AG04450 (cell line): ENCODE data around the gene SOAT1. TPM values are rescaled to one million over a fixed set of nuclear protein-coding genes. Genes with fewer than 3 reads are reported as not detected.

Experiments used
- CTCF ChIA-PET: fragments of 300-600, 350-600 bp; formaldehyde crosslinking; extraction: SDS; loops from one replicate; lab custom pipeline; 2022; ENCODE audit warnings: antibody characterized with exemption, inconsistent platforms; lab: Charles Lee
- POLR2A ChIA-PET: fragments of 350-600 bp; formaldehyde crosslinking; extraction: SDS; loops from one replicate; lab custom pipeline; 2021; ENCODE audit warnings: antibody characterized with exemption, inconsistent platforms; lab: Yijun Ruan, JAX
- DNase-seq: peaks from one replicate; pipeline ENCODE4 v3.0.0-alpha.2; 2011; ENCODE audit warnings: low read depth, low spot score
- H3K27ac ChIP-seq: one replicate; pipeline ENCODE4 v1.5.1; 2012; ENCODE audit warnings: low read depth, low read length, control low read depth
- H3K27me3 ChIP-seq: one replicate; pipeline ENCODE4 v1.6.0; 2012; ENCODE audit warnings: low read length; ENCODE audit not compliant: control insufficient read depth, insufficient read depth
- H3K4me3 ChIP-seq: 2 replicates; pipeline ENCODE4 v1.5.1; 2011; ENCODE audit warnings: mild to moderate bottlenecking, low read depth, low read length, control low read depth
- H3K9me3 ChIP-seq: 2 replicates; pipeline ENCODE4 v1.5.1; 2012; ENCODE audit warnings: low read length; ENCODE audit not compliant: control insufficient read depth, insufficient read depth
- CTCF ChIP-seq: IDR thresholded peaks from 2 replicates; pipeline ENCODE4 v1.5.1; 2011; ENCODE audit warnings: low read depth, low read length, control low read depth, inconsistent platforms
- polyA plus RNA-seq: library from polyadenylated mRNA; depleted of rRNA; stranded (reverse); fragments of >200 nt; gene quantifications from 2 replicates; pipeline ENCODE4 v1.2.3, GENCODE V29; 2011

SOAT1 gene
- polyA plus RNA-seq, 1 experiment = 54.2 TPM

- TF ChIP-seq CTCF = no peak
- H3K27me3 ChIP-seq = no peaks in the 10 kb centered on the region
- DNase-seq = no peak
- CTCF ChIA-PET = interaction anchor here (0.7 kb wide), 1 partner anchor 226 kb away, joined by 4 read pairs; no protein-coding TSS in a partner anchor
- POLR2A ChIA-PET = interaction anchor here (0.7 kb wide), 1 partner anchor 11 kb away, joined by 7 read pairs; no protein-coding TSS in a partner anchor
- H3K4me3 ChIP-seq = no peak overlapping the region
- H3K9me3 ChIP-seq = no peaks in the 10 kb centered on the region; the same call in 1 of the 2 replicates
- no peak overlapping the region for H3K27ac ChIP-seq
Measured at GRCh38 chr1:179296356-179297104, 2.9 kb downstream of the SOAT1 start.

- POLR2A ChIA-PET = no interaction called here
- H3K27ac ChIP-seq = no peak overlapping the region
- no peak for TF ChIP-seq CTCF
- DNase-seq = no peak
- CTCF ChIA-PET = interaction anchor here (0.7 kb wide), 1 partner anchor 227 kb away, joined by 4 read pairs; no protein-coding TSS in a partner anchor
- H3K27me3 ChIP-seq = no peaks in the 10 kb centered on the region
- no peak overlapping the region for H3K4me3 ChIP-seq
- no peaks in the 10 kb centered on the region; the same call in 1 of the 2 replicates for H3K9me3 ChIP-seq
Measured at GRCh38 chr1:179297105-179297378, 3.4 kb downstream of the SOAT1 start.

GRCh38 chr1:179298952-179299351 lies 5.4 kb downstream of the SOAT1 start:
- no peak overlapping the region for H3K27ac ChIP-seq
- H3K9me3 ChIP-seq = no peaks in the 10 kb centered on the region
- TF ChIP-seq CTCF = no peak
- H3K4me3 ChIP-seq = no peak overlapping the region
- ChIA-PET CTCF (interaction anchor here (1.6 kb wide), 1 partner anchor 47 kb away, joined by 4 read pairs; no protein-coding TSS in a partner anchor), POLR2A (no interaction called here)
- no peaks in the 10 kb centered on the region for H3K27me3 ChIP-seq
- no peak for DNase-seq

DNA sequence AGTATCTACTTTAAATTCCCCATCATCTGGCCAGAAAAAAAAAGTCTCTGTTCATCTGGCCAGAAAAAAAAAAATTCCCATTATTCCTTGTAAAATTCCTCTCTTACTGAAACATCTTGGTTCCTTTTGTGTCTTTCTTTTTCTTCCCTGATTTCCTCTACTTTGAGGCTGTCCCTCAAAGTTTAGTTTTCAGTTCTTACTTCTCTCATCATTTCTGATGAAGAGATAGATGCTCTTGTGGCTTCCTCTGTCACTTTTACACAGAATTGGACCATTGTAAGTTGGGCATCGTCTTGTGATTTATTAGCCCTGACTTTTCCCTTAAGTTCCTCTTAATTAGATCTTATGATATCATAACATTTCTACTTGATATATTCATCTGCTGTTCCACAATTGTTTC lies 6.5 kb downstream of the SOAT1 start:
- Histone ChIP-seq H3K4me3 (no peak overlapping the region), H3K27me3 (no peaks in the 10 kb centered on the region), H3K27ac (no peak overlapping the region), H3K9me3 (no peaks in the 10 kb centered on the region)
- CTCF ChIA-PET = interaction anchor here (1.0 to 1.6 kb wide), 2 partner anchors 48 to 221 kb away, joined by 3 to 4 read pairs; no protein-coding TSS in a partner anchor
- POLR2A ChIA-PET = no interaction called here
- DNase-seq = no peak
- no peak for TF ChIP-seq CTCF

DNA sequence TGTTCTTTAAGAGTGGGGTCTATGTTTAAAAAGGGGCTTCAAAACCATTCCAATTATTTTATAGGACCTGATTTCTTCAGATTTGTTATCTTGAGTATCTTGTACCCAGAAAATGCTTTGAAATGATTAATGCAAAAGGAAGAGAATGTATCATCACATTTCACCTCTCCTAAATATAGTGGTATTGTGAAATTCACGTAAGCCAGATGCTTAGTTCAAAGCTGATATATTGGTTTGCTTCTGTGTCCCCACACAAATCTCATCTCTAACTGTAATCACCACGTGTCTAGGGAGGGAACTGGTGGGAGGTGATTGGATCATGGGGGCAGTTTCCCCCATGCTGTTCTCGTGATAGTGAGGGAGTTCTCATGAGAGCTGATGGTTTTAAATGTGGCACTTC lies 8.5 kb downstream of the SOAT1 start:
- H3K9me3 ChIP-seq = no peaks in the 10 kb centered on the region
- no peak for TF ChIP-seq CTCF
- DNase-seq = no peak
- no peaks in the 10 kb centered on the region for H3K27me3 ChIP-seq
- H3K27ac ChIP-seq = no peak overlapping the region
- ChIA-PET CTCF (no interaction called here), POLR2A (no interaction called here)
- H3K4me3 ChIP-seq = no peak overlapping the region
